IMR-90 (cell line): Measurements from ENCODE around the gene KCNJ10. TPM values are rescaled to one million over a fixed set of nuclear protein-coding genes. Genes with fewer than 3 reads are reported as not detected.

Source experiments
- ATAC-seq: fragments of 200-7000 bp; cut with Tn5 transposase; 2 replicates; pipeline ENCODE4 v1.9.1; 2020; ENCODE audit warnings: low read depth, mild to moderate bottlenecking, moderate library complexity
- BruUV-seq: library from RNA; stranded (reverse); fragments of 400-500 nt; replicated peaks from 2 replicates; lab custom pipeline; 2021; lab: Mats Ljungman, UMichigan
- CTCF ChIA-PET: fragments of 300-600 bp; formaldehyde crosslinking; extraction: SDS; loops from one replicate; lab custom pipeline; 2021; ENCODE audit warnings: antibody characterized with exemption; lab: Yijun Ruan, JAX
- POLR2A ChIA-PET: fragments of 300-600 bp; sonication (Branson Sonifier 250); formaldehyde crosslinking; loops from one replicate; lab custom pipeline; 2022; ENCODE audit warnings: antibody characterized with exemption; ENCODE audit not compliant: unreplicated experiment; lab: Charles Lee
- DNase-seq: peaks from one replicate; pipeline ENCODE4 v3.0.0; 2013
- H2AFZ ChIP-seq: replicated peaks from 2 replicates; pipeline ENCODE3; 2013; ENCODE audit warnings: low read length, mild to moderate bottlenecking; ENCODE audit not compliant: poor library complexity
- H2AK5ac ChIP-seq: 2 replicates; pipeline ENCODE4 v1.6.1; 2013; ENCODE audit warnings: low read depth, low read length, inconsistent platforms
- H2AK9ac ChIP-seq: replicated peaks from 2 replicates; pipeline ENCODE3; 2013; ENCODE audit warnings: mild to moderate bottlenecking, low read depth, low read length, moderate library complexity; ENCODE audit not compliant: poor library complexity
- H2BK120ac ChIP-seq: 2 replicates; pipeline ENCODE4 v1.6.1; 2013; ENCODE audit warnings: low read depth, low read length, inconsistent platforms
- H2BK15ac ChIP-seq: 3 replicates; pipeline ENCODE4 v1.6.1; 2013; ENCODE audit warnings: low read depth, low read length, inconsistent platforms
- H2BK20ac ChIP-seq: 2 replicates; pipeline ENCODE4 v1.6.1; 2013; ENCODE audit warnings: low read depth, mild to moderate bottlenecking, inconsistent platforms, low read length, moderate library complexity
- H2BK5ac ChIP-seq: 2 replicates; pipeline ENCODE4 v1.6.1; 2013; ENCODE audit warnings: mild to moderate bottlenecking, low read depth, low read length, inconsistent platforms; ENCODE audit not compliant: poor library complexity, severe bottlenecking
- H3K14ac ChIP-seq: replicated peaks from 2 replicates; pipeline ENCODE4 v1.6.1; 2013; ENCODE audit warnings: low read depth, low read length, inconsistent platforms
- H3K18ac ChIP-seq: 2 replicates; pipeline ENCODE4 v1.6.1; 2013; ENCODE audit warnings: low read depth, low read length, control low read depth
- H3K23ac ChIP-seq: 2 replicates; pipeline ENCODE4 v1.6.1; 2013; ENCODE audit warnings: low read depth, low read length, inconsistent platforms
- H3K27ac ChIP-seq: 2 replicates; pipeline ENCODE4 v1.5.1; 2013; ENCODE audit warnings: mild to moderate bottlenecking, control low read depth, low read length; ENCODE audit not compliant: insufficient read depth
- H3K27me3 ChIP-seq: 2 replicates; pipeline ENCODE4 v1.6.1; 2013; ENCODE audit warnings: low read length; ENCODE audit not compliant: control insufficient read depth, insufficient read depth
- H3K36me3 ChIP-seq: 2 replicates; pipeline ENCODE4 v1.6.1; 2013; ENCODE audit warnings: low read length, mixed read lengths; ENCODE audit not compliant: control insufficient read depth, insufficient read depth
- H3K4ac ChIP-seq: 2 replicates; pipeline ENCODE4 v1.6.1; 2013; ENCODE audit warnings: low read depth, low read length, inconsistent platforms
- H3K4me1 ChIP-seq: 2 replicates; pipeline ENCODE4 v1.6.1; 2013; ENCODE audit warnings: low read length, mixed read lengths; ENCODE audit not compliant: control insufficient read depth, insufficient read depth
- H3K4me2 ChIP-seq: 2 replicates; pipeline ENCODE4 v1.6.1; 2013; ENCODE audit warnings: low read depth, mild to moderate bottlenecking, control low read depth, low read length, moderate library complexity
- H3K4me3 ChIP-seq: 2 replicates; pipeline ENCODE4 v1.5.1; 2013; ENCODE audit warnings: low read depth, mild to moderate bottlenecking, control low read depth, low read length, moderate library complexity; ENCODE audit not compliant: insufficient read depth
- H3K56ac ChIP-seq: 2 replicates; pipeline ENCODE4 v1.6.1; 2013; ENCODE audit warnings: low read length, inconsistent platforms; ENCODE audit not compliant: insufficient read depth; ENCODE audit errors: extremely low read depth
- H3K79me1 ChIP-seq, 2 experiments: 2 replicates each; pipeline ENCODE4 v1.6.1; 2013; ENCODE audit warnings: low read length in 2 of 2, inconsistent platforms in 1 of 2, low read depth in 1 of 2
- H3K9ac ChIP-seq: 2 replicates; pipeline ENCODE4 v1.6.1; 2013; ENCODE audit warnings: low read depth, low read length, control low read depth
- H3K9me1 ChIP-seq: 2 replicates; pipeline ENCODE4 v1.6.1; 2013; ENCODE audit warnings: low read length, inconsistent platforms; ENCODE audit not compliant: insufficient read depth
- H3K9me3 ChIP-seq: 2 replicates; pipeline ENCODE4 v1.6.1; 2013; ENCODE audit warnings: low read length; ENCODE audit not compliant: control insufficient read depth, insufficient read depth
- H4K20me1 ChIP-seq: 2 replicates; pipeline ENCODE4 v1.6.1; 2013; ENCODE audit warnings: low read length, inconsistent platforms; ENCODE audit not compliant: insufficient read depth
- H4K5ac ChIP-seq: 2 replicates; pipeline ENCODE4 v1.6.1; 2013; ENCODE audit warnings: mild to moderate bottlenecking, low read depth, low read length, control low read depth
- H4K8ac ChIP-seq, 2 experiments: 2 replicates each; pipeline ENCODE4 v1.6.1; 2013; ENCODE audit warnings: low read depth in 2 of 2, low read length in 2 of 2, control low read depth in 1 of 2, inconsistent platforms in 1 of 2
- H4K91ac ChIP-seq: 2 replicates; pipeline ENCODE4 v1.6.1; 2013; ENCODE audit warnings: low read depth, low read length, inconsistent platforms; ENCODE audit not compliant: insufficient read depth
- FOS ChIP-seq: fragments of 150-350 bp; IDR thresholded peaks from 2 replicates; pipeline ENCODE4 v1.6.1; 2016; ENCODE audit warnings: low read depth, low read length
- MXI1 ChIP-seq: IDR thresholded peaks from 2 replicates; pipeline ENCODE4 v1.6.1; 2012; ENCODE audit warnings: low read depth, mild to moderate bottlenecking, low read length, moderate library complexity, borderline replicate concordance
- POLR2A ChIP-seq: IDR thresholded peaks from 2 replicates; pipeline ENCODE4 v1.6.1; 2012; ENCODE audit warnings: mild to moderate bottlenecking, low read depth, low read length
- RAD21 ChIP-seq: IDR thresholded peaks from 2 replicates; pipeline ENCODE4 v1.6.1; 2012; ENCODE audit warnings: low read length, improper control_type of control experiment
- RFX5 ChIP-seq: IDR thresholded peaks from 2 replicates; pipeline ENCODE4 v1.8.0; 2012; ENCODE audit warnings: low read depth, mild to moderate bottlenecking, low read length, moderate library complexity
- SMC3 ChIP-seq: fragments of 150-350 bp; IDR thresholded peaks from 2 replicates; pipeline ENCODE4 v1.6.1; 2016; ENCODE audit warnings: low read depth, mild to moderate bottlenecking, antibody characterized with exemption, low read length, moderate library complexity
- USF2 ChIP-seq: fragments of 150-350 bp; IDR thresholded peaks from 2 replicates; pipeline ENCODE4 v1.6.1; 2017; ENCODE audit warnings: mild to moderate bottlenecking, antibody characterized with exemption, low read length, low read depth
- WGBS, 2 experiments: methylation state at CpG; one replicate each; pipeline versions ENCODE4 v1.1.5 to v1.1.7; 2013; ENCODE audit warnings: missing lambda C conversion rate in 2 of 2; ENCODE audit not compliant: insufficient read length in 1 of 2; ENCODE audit errors: extremely low coverage in 2 of 2; 5-methylcytosine and 5-hydroxymethylcytosine counted together
- dilution Hi-C: fragments of 300-500 bp; cut with HindIII; formaldehyde crosslinking; loops from one replicate; pipeline ENCODE4 v1.14.3; 2018; ENCODE audit warnings: low sequenced_read_pairs; ENCODE audit not compliant: unreplicated experiment
- in situ Hi-C: fragments of 300-500 bp; cut with MboI; formaldehyde crosslinking; loops from 3 replicates; pipeline ENCODE4 v1.14.3; 2019; ENCODE audit warnings: low sequenced_read_pairs, inconsistent platforms, mixed read lengths
- intact Hi-C: fragments of 100-400 bp; cut with micrococcal nuclease; formaldehyde crosslinking; loops from 2 replicates; pipeline ENCODE4 v1.10.0; 2022
- polyA plus RNA-seq, 3 experiments: library from polyadenylated mRNA; depleted of rRNA; stranded (reverse); fragments of >200 nt; gene quantifications; 2 replicates each; pipeline ENCODE4 v1.2.3, GENCODE V29; 2012; ENCODE audit warnings: low replicate concordance in 1 of 3
- total RNA-seq: library from RNA; depleted of rRNA; stranded (reverse); fragments of >200 nt; gene quantifications from 2 replicates; pipeline ENCODE4 v1.2.3, GENCODE V29; 2012

KCNJ10 gene
- total and polyA plus RNA-seq, 2 of the 4 experiments (the other 2 are of a cell fraction): not detected

- Histone ChIP-seq H2AK5ac (no peak overlapping the region), H4K20me1 (no peaks in the 10 kb centered on the region), H3K27ac (no peak overlapping the region), H3K9me3 (no peaks in the 10 kb centered on the region), H2AFZ (no peak overlapping the region), H4K5ac (no peak overlapping the region), H3K79me1 (no peaks in the 10 kb centered on the region), H4K91ac (no peak overlapping the region), H2BK5ac (no peak overlapping the region), H3K4ac (no peak overlapping the region), H3K56ac (no peak overlapping the region), H3K14ac (no peak overlapping the region), H3K9ac (no peak overlapping the region), H3K4me3 (no peak overlapping the region), H3K23ac (no peak overlapping the region), H3K18ac (no peak overlapping the region), H3K9me1 (no peaks in the 10 kb centered on the region), H2BK120ac (no peak overlapping the region), H3K27me3 (peaks cover 23% of the 10 kb centered on the region), H2BK15ac (no peak overlapping the region), H3K36me3 (no peaks in the 10 kb centered on the region; the same call in 1 of the 2 replicates), H2AK9ac (no peak overlapping the region), H3K4me2 (no peak overlapping the region), H3K4me1 (peaks cover 8% of the 10 kb centered on the region; the same call in 1 of the 2 replicates), H4K8ac (no peak overlapping the region), H2BK20ac (no peak overlapping the region)
- intact Hi-C loops (no loop called here), in situ Hi-C loops (no loop called here), dilution Hi-C loops (no loop called here)
- ChIA-PET POLR2A (no interaction called here), CTCF (no interaction called here)
- TF ChIP-seq RAD21 (no peak), FOS (no peak), SMC3 (no peak), USF2 (no peak), RFX5 (no peak), MXI1 (no peak), POLR2A (no peak)
- no peak for DNase-seq
- no TSS peak for BruUV-seq
- ATAC-seq: no peak
- WGBS, 2 experiments: 82 to 100% methylated on average over 1 to 3 of the region's 6 CpGs
Measured at GRCh38 chr1:159982280-159982679, 87.7 kb downstream of the KCNJ10 start.
